T-helper 9 cell (primary cell): ENCODE data around the gene TRAK2.
"Not testable (repeated sequence)": the region's sequence is repeated elsewhere in the genome, so short reads cannot be mapped to it uniquely, and the experiment has no call there.

Source experiments
- DNase-seq: peaks from one replicate; pipeline ENCODE4 v3.0.0-alpha.2; 2020

The TRAK2 gene

DNA sequence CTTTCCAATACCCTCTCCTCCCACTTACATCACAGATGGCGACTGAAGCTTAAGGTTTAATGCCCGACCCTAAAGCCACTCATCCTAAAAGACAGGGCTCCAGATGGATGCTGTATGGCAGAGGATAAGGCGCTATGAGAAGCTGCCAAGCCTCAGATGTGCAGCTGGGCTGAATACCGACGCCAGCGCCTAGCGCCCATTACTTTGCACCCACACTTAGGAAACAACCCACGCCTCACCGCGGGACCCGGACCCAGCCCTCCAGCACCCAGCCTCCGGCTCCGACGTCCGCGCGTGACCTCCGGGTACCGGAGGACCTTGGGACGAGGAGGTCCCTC is 335 bp downstream of the TRAK2 start:
- no peak for DNase-seq

DNA sequence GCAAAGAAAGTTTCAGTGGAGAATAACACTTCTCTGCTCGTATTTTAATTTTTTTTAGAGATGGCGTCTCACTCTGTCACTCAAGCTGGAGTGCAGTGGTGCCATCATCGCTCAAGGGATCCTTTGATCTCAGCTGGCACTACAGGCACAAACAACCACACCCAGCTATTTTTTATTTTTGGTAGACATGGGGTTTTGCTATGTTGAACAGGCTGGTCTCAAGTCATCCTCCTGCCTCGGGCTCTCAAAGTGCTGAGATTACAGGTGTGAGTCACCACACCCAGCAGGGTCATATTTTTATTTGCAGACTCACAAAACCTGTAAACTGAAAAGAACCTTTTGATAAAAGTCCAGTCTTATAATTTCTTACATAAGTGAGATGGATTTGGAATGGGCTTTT is 2.6 kb downstream of the TRAK2 start:
- peak; percentile 12 for DNase-seq

DNA sequence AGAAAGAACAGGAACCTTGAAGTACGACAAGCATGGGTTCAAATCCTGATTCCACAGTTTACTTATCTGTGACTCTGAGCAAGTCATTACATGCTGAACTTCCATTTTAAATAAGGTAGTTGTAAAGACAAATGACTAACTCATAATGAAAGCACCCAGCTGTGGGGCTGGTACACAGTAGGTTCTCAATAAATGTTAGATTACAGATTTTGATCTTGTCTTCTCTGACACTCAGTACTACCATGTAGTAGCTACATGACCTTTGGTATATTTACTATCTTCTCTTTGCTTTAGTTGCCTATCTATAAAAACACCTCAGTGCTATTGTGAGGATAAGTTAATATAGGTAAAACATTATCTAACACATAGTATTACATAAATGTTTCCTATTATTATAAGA is 3.2 kb downstream of the TRAK2 start:
- no peak for DNase-seq

DNA sequence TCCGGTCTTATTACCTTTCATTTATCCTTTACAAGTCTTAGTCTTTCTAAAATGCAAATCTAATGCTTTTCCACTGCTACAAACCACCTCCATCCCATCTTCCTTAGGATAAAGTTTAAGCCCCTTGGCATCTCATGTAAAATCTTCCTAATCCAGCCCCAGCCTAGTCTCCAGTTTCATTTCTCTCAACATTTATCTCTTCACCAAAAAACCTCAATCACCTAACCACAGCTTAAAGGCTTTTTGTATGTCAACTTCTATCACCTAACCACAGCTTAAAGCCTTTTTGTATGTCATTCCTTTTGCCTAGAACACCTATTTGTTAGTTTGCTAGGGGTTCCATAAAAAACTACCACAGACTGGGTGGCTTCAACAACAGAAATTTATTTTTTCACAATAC is 4.2 kb downstream of the TRAK2 start:
- DNase-seq: no peak

DNA sequence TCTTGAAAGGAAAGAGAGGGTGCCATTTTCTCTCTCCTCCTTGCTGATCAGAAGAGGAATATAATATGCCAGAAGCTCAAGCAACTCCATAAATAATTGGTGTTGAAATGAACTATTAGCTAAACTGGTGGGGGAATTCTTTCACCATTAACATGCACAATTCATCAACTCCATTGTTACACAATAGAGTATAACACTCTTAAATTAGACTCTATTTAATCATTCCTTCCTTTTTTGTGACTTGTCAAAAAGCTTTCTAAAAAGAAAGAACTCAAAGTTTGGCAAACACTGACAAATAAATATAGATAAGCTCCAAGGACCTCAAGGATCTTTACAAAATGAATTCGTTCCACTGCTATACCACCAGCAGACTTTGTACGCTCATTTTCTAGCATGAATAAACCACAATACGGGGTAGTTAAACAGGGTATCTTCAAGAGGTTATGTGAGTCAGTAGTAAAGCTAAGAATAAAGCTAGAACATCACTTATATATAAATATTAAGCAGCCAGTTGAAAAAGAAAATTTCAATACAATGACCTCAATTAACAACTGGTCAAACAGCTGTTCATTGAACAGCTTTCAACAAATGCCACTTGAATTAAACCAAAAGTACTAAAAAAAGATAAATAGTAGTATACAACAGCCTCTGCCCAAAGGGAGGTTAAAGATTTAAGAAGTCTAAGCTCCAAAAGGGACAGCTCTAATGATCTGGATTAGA is 6.4 kb downstream of the TRAK2 start:
- no peak for DNase-seq

DNA sequence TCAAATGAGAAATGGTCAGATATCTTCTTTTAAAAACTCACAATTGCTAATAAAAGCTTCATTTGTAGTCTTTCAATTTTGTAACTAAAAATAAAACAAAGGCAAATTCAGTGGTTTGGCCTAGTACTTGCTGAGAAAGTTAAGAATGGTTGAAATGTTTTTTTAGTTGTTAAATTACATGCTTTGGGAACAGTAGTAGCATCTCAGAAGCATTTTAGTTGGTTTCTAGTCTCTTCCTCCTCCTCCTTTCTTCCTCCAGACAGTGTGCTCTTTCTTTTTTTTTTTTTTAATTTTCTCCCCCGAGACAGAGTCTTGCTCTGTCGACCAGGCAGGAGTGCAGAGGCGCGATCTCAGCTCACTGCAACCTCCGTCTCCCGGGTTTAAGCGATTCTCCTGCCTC is 9.8 kb downstream of the TRAK2 start:
- DNase-seq: no peak

DNA sequence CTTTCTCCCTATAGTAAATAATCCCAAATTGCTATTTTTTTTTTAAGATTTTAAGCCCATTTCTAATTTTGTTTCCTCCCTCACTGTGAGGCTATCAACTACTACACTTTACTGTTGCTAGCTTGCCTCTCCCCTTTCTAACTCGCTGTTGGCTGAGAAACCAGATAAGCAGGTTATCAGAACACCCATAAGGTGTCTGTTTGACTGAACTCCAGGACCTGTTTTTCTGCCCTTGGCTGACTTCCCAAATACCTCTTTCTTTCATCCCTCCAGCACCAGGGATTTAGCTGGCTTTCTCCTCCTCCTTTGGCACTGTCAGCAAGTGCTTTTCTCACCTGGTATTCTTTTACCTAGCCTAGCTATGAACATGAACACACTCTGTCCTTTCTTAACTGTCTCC is 11.1 kb downstream of the TRAK2 start:
- DNase-seq: no peak

DNA sequence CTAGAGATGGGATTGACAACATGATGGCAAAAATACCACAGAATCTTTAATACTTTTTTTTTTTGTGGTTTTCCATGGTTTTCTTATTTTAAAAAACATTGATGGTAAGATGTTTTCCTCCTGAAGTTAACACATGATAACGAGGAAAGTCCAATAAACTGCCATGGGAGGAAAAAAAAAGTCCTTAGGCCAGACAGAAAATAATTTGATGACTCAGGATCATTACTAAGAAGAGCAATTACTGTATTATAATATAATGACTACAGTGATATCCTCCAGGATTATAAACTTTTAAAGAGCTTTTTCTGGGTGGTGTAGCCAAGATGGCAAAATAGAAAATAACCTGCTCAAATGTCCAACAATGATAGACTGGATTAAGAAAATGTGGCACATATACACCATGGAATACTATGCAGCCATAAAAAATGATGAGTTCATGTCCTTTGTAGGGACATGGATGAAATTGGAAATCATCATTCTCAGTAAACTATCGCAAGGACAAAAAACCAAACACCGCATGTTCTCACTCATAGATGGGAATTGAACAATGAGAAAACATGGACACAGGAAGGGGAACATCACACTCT is 11.8 kb downstream of the TRAK2 start:
- not testable (repeated sequence) for DNase-seq

DNA sequence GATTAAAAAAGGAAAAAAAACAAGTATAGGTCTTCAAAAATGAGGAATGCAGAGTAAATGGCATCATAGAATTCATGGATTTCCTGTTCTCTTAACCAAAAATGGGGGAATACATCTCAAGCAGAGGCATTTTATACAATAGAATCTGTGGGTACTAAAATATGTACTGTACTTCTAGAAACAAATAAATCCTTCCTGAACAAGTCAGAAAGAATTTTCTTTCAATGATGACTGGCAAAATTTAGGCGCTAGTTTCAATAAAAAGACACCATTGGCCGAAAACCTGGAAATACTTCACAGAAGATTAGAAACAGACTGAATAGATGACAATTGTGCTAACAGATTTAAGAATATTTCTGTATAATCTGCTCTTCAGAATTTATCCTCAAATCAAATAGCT is 15.1 kb downstream of the TRAK2 start:
- no peak for DNase-seq

DNA sequence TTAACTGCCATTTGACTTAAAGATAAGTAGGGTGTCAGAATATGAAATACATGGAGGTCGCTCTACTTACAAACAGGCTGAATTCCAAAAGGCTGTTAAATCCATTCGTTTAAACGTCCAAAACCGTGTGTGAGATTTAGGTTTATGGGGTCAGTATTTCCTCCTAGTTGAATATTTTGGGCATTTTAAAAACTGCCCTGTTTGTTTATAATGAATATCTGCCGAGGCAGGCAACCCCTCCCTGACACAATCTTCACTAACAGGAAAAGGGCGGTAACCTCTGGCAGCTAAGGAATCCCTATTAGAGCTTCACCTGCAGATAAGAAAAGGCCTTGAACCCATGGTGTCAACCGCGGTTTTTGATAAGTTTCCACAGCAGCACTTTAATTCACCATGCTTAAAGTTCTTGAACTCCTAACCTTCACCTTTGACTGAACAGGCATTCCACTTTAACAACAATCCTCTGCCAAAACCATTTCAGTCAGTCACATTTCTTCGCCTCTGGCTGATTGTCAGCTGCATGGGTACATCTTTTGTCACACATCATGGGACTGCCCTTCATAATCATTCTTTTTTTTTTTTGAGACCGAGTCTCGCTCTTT is 17.8 kb downstream of the TRAK2 start:
- no peak for DNase-seq

DNA sequence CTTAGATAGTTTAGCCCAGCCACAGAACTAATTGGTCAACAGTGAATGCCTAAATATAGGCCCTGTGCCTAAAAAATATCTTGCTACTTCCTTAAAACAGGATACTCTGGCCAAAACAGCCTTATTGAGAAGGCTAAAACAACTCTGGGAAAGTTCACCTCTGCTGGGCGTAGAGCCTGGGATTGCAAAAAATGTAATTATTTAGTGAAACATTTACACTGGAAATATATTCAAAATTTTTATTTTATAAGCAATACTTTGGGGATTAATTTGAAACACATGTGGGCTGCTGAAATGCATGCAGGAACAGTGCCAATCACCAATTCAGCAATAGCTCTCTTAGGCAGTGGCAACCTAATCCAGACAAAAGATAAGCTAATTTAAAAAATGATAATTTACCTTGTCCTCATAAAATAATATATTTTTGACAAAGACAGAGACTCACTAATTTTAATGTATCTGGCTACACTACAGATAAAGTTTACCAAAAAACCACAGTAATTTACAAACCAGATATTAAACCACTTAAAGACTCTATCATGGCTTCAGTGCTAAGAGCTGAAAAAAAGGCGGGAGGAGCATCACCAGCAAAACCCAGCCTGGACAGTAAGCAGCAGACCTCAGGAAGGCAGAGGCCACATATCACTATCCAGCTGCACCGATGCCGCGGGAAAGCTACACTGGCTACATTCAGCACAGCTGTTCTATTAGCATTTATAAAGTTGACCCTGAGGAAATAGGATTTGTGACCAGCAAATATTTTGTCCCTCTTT is 18.5 kb downstream of the TRAK2 start:
- no peak for DNase-seq

DNA sequence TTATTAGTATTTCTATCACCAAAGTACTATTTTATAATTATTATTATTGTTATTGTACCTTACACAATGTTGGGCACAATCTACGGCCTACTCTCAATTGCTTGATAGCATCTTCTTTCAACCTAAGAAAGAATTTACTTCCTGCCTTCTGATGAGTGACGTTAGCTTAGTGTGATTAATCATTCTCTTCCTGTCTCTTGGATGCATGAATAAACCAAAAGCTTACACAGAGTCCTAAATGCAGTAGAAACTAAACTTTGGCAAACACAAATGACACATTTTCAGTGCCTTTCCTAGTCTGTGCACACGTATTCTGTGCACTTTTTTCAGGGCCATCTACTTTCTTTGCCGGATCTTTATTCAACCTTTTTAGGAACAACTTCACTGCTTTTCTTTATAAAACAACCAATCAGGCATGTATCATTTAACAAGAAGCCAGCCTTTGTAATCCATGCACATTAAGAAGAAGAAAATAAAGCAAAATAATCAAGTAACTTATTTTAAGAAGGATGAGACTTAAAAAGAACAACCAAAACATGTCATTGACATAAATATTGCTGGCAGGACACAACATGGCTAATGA is 19.1 kb downstream of the TRAK2 start:
- no peak for DNase-seq

DNA sequence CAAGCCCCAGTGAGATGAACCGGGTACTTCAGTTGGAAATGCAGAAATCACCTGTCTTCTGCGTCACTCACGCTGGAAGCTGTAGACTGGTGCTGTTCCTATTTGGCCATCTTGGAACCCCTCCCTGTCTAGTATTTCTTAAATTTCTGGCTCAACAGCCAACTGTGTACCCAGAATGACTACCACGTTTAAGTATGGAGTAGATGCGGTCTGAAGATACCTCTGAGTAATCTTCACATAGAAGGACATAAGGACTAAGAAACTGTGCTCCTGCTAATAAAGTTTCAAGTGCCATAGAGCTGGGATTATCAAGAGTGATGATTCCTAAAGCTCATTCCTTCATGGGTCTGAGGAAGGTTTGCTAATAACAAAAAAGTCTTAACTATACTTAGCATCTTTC is 20.4 kb downstream of the TRAK2 start:
- DNase-seq: no peak

DNA sequence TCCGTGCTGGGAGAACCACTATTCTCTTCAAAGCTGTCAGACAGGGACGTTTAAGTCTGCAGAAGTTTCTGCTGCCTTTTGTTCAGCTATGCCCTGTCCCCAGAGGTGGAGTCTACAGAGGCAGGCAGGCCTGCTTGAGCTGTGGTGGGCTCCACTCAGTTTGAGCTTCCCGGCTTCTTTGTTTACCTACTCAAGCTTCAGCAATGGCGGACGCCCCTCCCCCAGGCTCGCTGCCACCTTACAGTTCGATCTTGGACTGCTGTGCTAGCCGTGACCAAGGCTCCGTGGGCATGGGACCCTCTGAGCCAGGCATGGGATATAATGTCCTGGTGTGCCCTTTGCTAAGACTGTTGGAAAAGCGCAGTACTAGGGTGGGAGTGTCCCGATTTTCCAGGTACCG is 20.9 kb downstream of the TRAK2 start:
- DNase-seq: not testable (repeated sequence)

DNA sequence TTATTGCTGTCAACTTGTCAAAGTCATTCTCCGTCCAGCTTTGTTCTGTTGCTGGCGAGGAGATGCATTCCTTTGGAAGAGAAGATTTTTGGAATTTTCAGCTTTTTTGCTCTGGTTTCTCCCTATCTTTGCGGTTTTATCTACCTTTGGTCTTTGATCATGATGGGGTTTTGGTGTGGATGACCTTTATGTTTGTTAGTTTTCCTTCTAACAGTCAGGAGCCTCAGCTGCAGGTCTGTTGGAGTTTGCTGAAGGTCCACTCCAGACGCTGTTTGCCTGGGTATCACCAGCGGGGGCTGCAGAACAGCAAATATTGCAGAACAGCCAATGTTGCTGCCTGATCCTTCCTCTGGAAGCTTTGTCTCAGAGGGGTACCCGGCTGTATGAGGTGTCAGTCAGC is 21.4 kb downstream of the TRAK2 start:
- not testable (repeated sequence) for DNase-seq

DNA sequence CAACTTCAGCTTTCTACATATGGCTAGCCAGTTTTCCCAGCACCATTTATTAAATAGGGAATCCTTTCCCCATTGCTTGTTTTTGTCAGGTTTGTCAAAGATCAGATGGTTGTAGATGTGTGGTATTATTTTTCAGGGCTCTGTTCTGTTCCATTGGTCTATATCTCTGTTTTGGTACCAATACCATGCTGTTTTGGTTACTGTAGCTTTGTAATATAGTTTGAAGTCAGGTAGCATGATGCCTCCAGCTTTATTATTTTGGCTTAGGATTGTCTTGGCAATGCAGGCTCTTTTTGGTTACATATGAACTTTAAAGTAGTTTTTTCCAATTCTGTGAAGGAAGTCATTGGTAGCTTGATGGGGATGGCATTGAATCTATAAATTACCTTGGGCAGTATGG is 22.9 kb downstream of the TRAK2 start:
- not testable (repeated sequence) for DNase-seq

DNA sequence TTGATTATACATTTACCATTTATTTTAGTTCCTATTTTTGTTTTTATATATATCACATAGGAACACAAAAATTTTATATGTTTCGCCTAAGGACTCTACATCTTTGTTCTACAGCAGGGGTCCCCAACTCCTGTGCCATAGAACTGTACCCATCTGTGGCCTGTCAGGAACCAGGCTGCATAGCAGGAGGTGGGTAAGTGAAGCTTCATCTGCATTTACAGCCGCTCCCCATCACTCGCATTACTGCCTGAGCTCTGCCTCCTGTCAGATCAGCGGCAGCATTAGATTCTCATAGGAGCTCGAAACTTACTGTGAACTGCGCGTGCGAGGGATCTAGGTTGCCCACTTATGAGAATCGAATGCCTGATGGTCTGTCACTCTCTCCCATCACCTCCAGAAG is 25.3 kb downstream of the TRAK2 start:
- no peak for DNase-seq

DNA sequence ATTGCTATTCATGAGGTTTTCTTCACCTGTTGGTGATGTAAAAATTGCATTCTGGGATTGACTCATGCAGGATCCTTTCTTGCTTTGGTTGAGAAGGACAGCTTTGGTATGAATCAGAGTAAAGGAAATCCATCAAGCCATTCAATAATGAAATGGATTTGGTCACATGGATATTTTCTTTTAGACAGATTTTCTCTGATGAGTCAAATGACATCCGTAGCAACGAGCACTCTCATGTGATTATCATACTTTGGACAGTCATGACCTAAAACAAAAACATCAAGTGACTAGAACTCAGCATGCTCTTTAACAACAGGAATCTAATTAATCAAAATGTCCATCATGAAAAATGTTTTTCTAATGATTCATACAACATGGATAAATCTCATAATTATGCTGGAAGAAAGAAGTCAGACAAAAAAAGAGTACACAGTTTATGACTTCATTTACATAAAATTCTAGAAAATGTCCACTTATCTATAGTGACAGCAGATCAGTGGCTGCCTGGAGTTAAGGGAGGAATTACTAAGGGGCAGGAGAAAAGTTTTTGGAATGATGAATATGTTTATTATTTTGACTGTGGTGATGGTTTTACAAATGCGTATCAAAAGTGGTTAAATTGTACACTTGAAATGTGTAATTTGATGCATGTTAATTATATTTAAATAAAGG is 30.7 kb downstream of the TRAK2 start:
- no peak for DNase-seq

DNA sequence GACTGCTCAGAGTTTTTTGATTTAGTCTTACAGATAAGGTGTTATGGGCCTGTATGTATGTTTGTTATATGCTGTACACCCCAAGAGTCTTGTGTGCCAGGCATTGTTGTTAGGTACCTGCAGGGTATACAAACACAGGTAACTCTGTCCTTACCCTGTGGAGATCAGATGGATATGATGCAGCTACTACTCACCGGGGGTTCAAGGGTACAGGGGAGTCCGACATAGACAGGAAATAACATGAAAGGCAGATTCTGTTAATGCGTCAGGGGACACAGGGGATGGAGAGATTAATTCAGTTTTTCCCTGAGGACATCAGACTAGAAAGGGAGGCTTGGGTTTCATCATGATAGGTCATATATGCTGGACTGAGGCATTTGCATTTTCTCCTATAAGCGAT is 31.3 kb downstream of the TRAK2 start:
- no peak for DNase-seq

DNA sequence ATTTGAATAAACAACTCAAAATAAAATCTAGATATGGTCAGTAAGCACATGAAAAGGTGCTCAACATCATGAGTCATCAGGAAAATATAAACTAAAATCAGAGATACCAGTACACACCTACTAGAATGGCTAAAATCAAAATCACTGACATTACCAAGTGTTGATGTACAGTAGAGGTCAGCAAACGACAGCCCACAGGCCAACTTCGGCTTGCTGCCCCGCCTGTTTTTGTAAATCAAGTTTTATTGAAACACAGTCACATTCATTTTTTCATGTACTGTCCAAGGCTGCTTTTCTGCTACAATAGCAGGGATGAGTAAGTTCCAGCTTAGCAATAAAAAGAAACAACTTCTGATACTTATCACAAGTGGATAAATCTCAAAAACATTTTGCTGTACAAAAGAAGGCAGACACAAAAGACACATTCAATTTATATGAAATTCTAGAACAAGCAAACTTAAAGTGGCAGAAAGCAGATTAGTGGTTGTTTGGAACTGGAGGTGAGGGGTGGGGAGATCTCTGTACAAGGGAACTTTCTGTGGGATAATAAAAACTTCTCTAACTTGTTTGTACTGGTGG is 32.1 kb downstream of the TRAK2 start:
- no peak for DNase-seq

DNA sequence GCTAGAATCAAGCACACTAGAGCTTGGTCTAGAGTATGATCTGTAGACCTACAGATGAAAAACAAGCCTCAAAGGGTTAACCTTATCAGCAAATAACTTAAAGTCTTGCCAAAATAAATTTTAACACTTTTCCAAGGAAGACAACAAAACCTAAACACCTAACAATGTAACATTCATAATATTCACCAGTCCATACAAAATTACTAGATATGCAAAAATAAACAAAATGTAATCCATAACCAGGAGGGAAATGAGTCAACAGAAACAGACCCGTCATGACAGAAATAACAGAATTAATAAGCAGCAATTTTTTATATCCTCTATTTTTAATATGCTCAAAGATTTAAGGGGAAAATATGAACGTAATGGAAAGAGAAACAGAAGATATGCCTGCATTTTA is 36.1 kb downstream of the TRAK2 start:
- DNase-seq: no peak
